IPS-NIHi11 (cell line): ENCODE data around the gene ATP8B2.
"Not testable (repeated sequence)": the region's sequence is repeated elsewhere in the genome, so short reads cannot be mapped to it uniquely, and the experiment has no call there.

Experiments used
- DNase-seq: peaks from one replicate; pipeline ENCODE4 v3.0.0; 2012; ENCODE audit warnings: mixed read lengths, low spot score

The ATP8B2 gene

GRCh38 chr1:154324669-154325582, at the start of gene ATP8B2:
Gene ATP8B2, plus strand, starts transcription at chr1:154325525. Its CDS starts 2,617 bp downstream, at chr1:154328142.
- peak; percentile 94 for DNase-seq

- no peak for DNase-seq
These were observed 48.5 kb upstream of the ATP8B2 start for GRCh38 chr1:154276797-154277196.

- DNase-seq = not testable (repeated sequence)
These were observed 37.7 kb upstream of the ATP8B2 start for GRCh38 chr1:154287591-154287990.

GRCh38 chr1:154288661-154289060, 36.7 kb upstream of the ATP8B2 start:
- DNase-seq = no peak

GRCh38 chr1:154290921-154291320, 34.4 kb upstream of the ATP8B2 start:
- DNase-seq = no peak

GRCh38 chr1:154295408-154296235, 29.7 kb upstream of the ATP8B2 start:
- DNase-seq = no peak

GRCh38 chr1:154301582-154301981, 23.7 kb upstream of the ATP8B2 start:
- no peak for DNase-seq

GRCh38 chr1:154304664-154305337, 20.5 kb upstream of the ATP8B2 start:
- no peak for DNase-seq

GRCh38 chr1:154306151-154306550, 19.2 kb upstream of the ATP8B2 start:
- no peak for DNase-seq

- DNase-seq = not testable (repeated sequence)
These were observed 17.6 kb upstream of the ATP8B2 start for GRCh38 chr1:154307670-154308270.

- not testable (repeated sequence) for DNase-seq
These were observed 16.2 kb upstream of the ATP8B2 start for GRCh38 chr1:154309136-154309535.

GRCh38 chr1:154312229-154313065, 12.9 kb upstream of the ATP8B2 start:
- not testable (repeated sequence) for DNase-seq

GRCh38 chr1:154313066-154313356, 12.3 kb upstream of the ATP8B2 start:
- no peak for DNase-seq

GRCh38 chr1:154314226-154314625, 11.1 kb upstream of the ATP8B2 start:
- DNase-seq = not testable (repeated sequence)

GRCh38 chr1:154316704-154317103, 8.6 kb upstream of the ATP8B2 start:
- DNase-seq = no peak

- no peak for DNase-seq
These were observed 6.9 kb upstream of the ATP8B2 start for GRCh38 chr1:154318386-154318785.

GRCh38 chr1:154320882-154321608, 4.3 kb upstream of the ATP8B2 start, which contains the start of gene AQP10:
Gene AQP10, plus strand, starts transcription at chr1:154321093. Its CDS starts 63 bp downstream, at chr1:154321156.
- DNase-seq = no peak

- not testable (repeated sequence) for DNase-seq
These were observed 3.8 kb upstream of the ATP8B2 start for GRCh38 chr1:154321609-154321934.

GRCh38 chr1:154323493-154323892, 1.8 kb upstream of the ATP8B2 start:
- no peak for DNase-seq

- DNase-seq = no peak
These were observed 1.1 kb upstream of the ATP8B2 start for GRCh38 chr1:154324241-154324640.
